WI38 (cell line): Measurements from ENCODE around the gene LRP6.

Experiments used
- H3K4me3 ChIP-seq: 2 replicates; pipeline ENCODE4 v1.5.1; 2011; ENCODE audit warnings: low read depth, mild to moderate bottlenecking, control low read depth, low read length
- CTCF ChIP-seq: IDR thresholded peaks from 2 replicates; pipeline ENCODE4 v1.5.1; 2012; ENCODE audit warnings: low read depth, mild to moderate bottlenecking, control low read depth, low read length

The LRP6 gene

GRCh38 chr12:12072064-12072760 lies 194.6 kb downstream of the LRP6 start:
- TF ChIP-seq CTCF: no peak

GRCh38 chr12:12070674-12071656 lies 195.9 kb downstream of the LRP6 start, which contains the start of gene BCL2L14:
Gene BCL2L14, plus strand, starts transcription at chr12:12070939. Its CDS starts 8,367 bp downstream, at chr12:12079306.
- no peak for TF ChIP-seq CTCF
- no peak within 1 kb of the TSS for H3K4me3 ChIP-seq

More at GRCh38 chr12:12072064-12072760, 194.6 kb downstream of the LRP6 start:
- H3K4me3 ChIP-seq: no peak overlapping the region

GRCh38 chr12:12069821-12070548 lies 196.9 kb downstream of the LRP6 start:
- TF ChIP-seq CTCF: no peak
- H3K4me3 ChIP-seq: no peak overlapping the region

- no peak for TF ChIP-seq CTCF
- H3K4me3 ChIP-seq: no peak overlapping the region
Observed at GRCh38 chr12:12068751-12069150, 198.1 kb downstream of the LRP6 start.
